ENCODE data around the gene HNRNPC.

The HNRNPC gene

GRCh38 chr14:21163871-21164291 is 105.4 kb downstream of the HNRNPC start:
- no peak for TF ChIP-seq CTCF (conservative IDR thresholded peaks at IDR 0.05)
- H3K27ac ChIP-seq = no peak overlapping the region

GRCh38 chr14:21162081-21162480 is 107.2 kb downstream of the HNRNPC start:
- H3K27ac ChIP-seq = no peak overlapping the region
- TF ChIP-seq CTCF (conservative IDR thresholded peaks at IDR 0.05) = no peak

- no peak for TF ChIP-seq CTCF (conservative IDR thresholded peaks at IDR 0.05)
- no peak overlapping the region for H3K27ac ChIP-seq
Observed at GRCh38 chr14:21160061-21160610, 109.1 kb downstream of the HNRNPC start.

Data from VCaP (cell line).